Ascending aorta (tissue), 2 donors: Measurements from ENCODE around the gene UNCX. TPM values are rescaled to one million over a fixed set of nuclear protein-coding genes. Genes with fewer than 3 reads are reported as not detected.

Experiments
- DNase-seq, 2 donors: peaks; one replicate each; pipeline ENCODE4 v3.0.0-alpha.2; 2019; ENCODE audit warnings: low spot score in 2 of 2
- H3K27ac ChIP-seq, 2 donors: fragments of 200-600 bp; sonication (generic); one replicate each; pipeline ENCODE4 v1.5.1; 2016 to 2017; ENCODE audit warnings: mild to moderate bottlenecking in 1 of 2
- H3K27me3 ChIP-seq: fragments of 200-600 bp; sonication (generic); one replicate; pipeline ENCODE4 v1.5.1; 2017
- H3K36me3 ChIP-seq, 2 donors: fragments of 200-600 bp; sonication (generic); one replicate each; pipeline ENCODE4 v1.5.1; 2016
- H3K4me1 ChIP-seq, 2 donors: fragments of 200-600 bp; sonication (generic); one replicate each; pipeline ENCODE4 v1.5.1; 2016 to 2017; ENCODE audit warnings: mild to moderate bottlenecking in 1 of 2
- H3K4me3 ChIP-seq, 2 donors: fragments of 200-600 bp; sonication (generic); one replicate each; pipeline ENCODE4 v1.5.1; 2016 to 2017; ENCODE audit warnings: mild to moderate bottlenecking in 1 of 2
- H3K9me3 ChIP-seq, 2 donors: fragments of 200-600 bp; sonication (generic); one replicate each; pipeline ENCODE4 v1.5.1; 2016
- CTCF ChIP-seq, 3 experiments: fragments of 200-600 bp in 2 of 3; fragments of 450-650 bp in 1 of 3; sonication (generic) in 2 of 3; IDR thresholded peaks; one replicate each; pipeline ENCODE4 v1.5.1; 2016 to 2019; ENCODE audit warnings: antibody characterized with exemption in 3 of 3, mild to moderate bottlenecking in 1 of 3, moderate library complexity in 1 of 3
- intact Hi-C: fragments of 100-400 bp; cut with DNase I; formaldehyde crosslinking; loops from one replicate; pipeline ENCODE4 v1.15.1; 2023
- total RNA-seq: library from RNA; depleted of rRNA; stranded (reverse); fragments of >200 nt; gene quantifications from one replicate; pipeline ENCODE4 v1.1.0, GENCODE V29; 2016

The UNCX gene
- total RNA-seq, 1 donor from 2014 or later, result not detected

- Histone ChIP-seq H3K4me3 (no peak overlapping the region), H3K4me1 (peaks cover 2 to 3% of the 10 kb centered on the region in 2 donors), H3K36me3 (no peaks in the 10 kb centered on the region), H3K27me3 (peaks cover 73% of the 10 kb centered on the region), H3K27ac (no peak overlapping the region), H3K9me3 (no peaks in the 10 kb centered on the region)
- no peak for DNase-seq
- intact Hi-C loops, result no loop called here
- no peak for TF ChIP-seq CTCF (IDR thresholded peaks at IDR 0.05)
Observed at GRCh38 chr7:1238450-1238882, 5.8 kb downstream of the UNCX start.

- Histone ChIP-seq H3K27ac (no peak overlapping the region), H3K36me3 (no peaks in the 10 kb centered on the region), H3K9me3 (no peaks in the 10 kb centered on the region), H3K4me3 (no peak overlapping the region), H3K27me3 (peaks cover 66% of the 10 kb centered on the region), H3K4me1 (peaks cover 2 to 3% of the 10 kb centered on the region in 2 donors)
- no peak for DNase-seq
- TF ChIP-seq CTCF (IDR thresholded peaks at IDR 0.05), result no peak
- intact Hi-C loops, result no loop called here
Observed at GRCh38 chr7:1238931-1239802, 6.5 kb downstream of the UNCX start.

- Histone ChIP-seq H3K27me3 (peaks cover 64% of the 10 kb centered on the region), H3K9me3 (no peaks in the 10 kb centered on the region), H3K4me3 (no peak overlapping the region), H3K4me1 (peaks cover 2 to 3% of the 10 kb centered on the region in 2 donors), H3K36me3 (no peaks in the 10 kb centered on the region), H3K27ac (no peak overlapping the region)
- no peak for TF ChIP-seq CTCF (IDR thresholded peaks at IDR 0.05)
- DNase-seq, result no peak
- intact Hi-C loops, result no loop called here
Observed at GRCh38 chr7:1239803-1240516, 7.3 kb downstream of the UNCX start.

- no peak overlapping the region for H3K4me3 ChIP-seq
- no peaks in the 10 kb centered on the region for H3K36me3 ChIP-seq
- DNase-seq, result no peak
- peaks cover under 1 to 2% of the 10 kb centered on the region in 2 donors for H3K4me1 ChIP-seq
- no peak overlapping the region for H3K27ac ChIP-seq
- intact Hi-C loops, result no loop called here
- no peaks in the 10 kb centered on the region for H3K9me3 ChIP-seq
- H3K27me3 ChIP-seq, result peaks cover 63% of the 10 kb centered on the region
- no peak for TF ChIP-seq CTCF (IDR thresholded peaks at IDR 0.05)
Observed at GRCh38 chr7:1240517-1241257, 8.0 kb downstream of the UNCX start.

- Histone ChIP-seq H3K4me1 (peaks cover 0 to 2% of the 10 kb centered on the region in 2 donors), H3K4me3 (no peak overlapping the region), H3K36me3 (no peaks in the 10 kb centered on the region), H3K9me3 (no peaks in the 10 kb centered on the region), H3K27me3 (peaks cover 64% of the 10 kb centered on the region), H3K27ac (no peak overlapping the region)
- no peak for DNase-seq
- intact Hi-C loops, result no loop called here
- TF ChIP-seq CTCF (IDR thresholded peaks at IDR 0.05), result no peak
Observed at GRCh38 chr7:1241258-1241602, 8.6 kb downstream of the UNCX start.
